GM21381 (cell line): ENCODE measurements around the gene RECQL5.
"Not testable (repeated sequence)": the region's sequence is repeated elsewhere in the genome, so short reads cannot be mapped to it uniquely, and the experiment has no call there.

Experiments used
- ATAC-seq: cut with Tn5 transposase; IDR thresholded peaks from one replicate; pipeline ENCODE4 v1.9.1; 2021; ENCODE audit warnings: mild to moderate bottlenecking, moderate library complexity; ENCODE audit not compliant: unreplicated experiment

The RECQL5 gene

GRCh38 chr17:75595920-75596313 lies 71.0 kb downstream of the RECQL5 start:
- no peak for ATAC-seq

GRCh38 chr17:75595284-75595919 lies 71.6 kb downstream of the RECQL5 start:
- ATAC-seq, result no peak

GRCh38 chr17:75594499-75595283 lies 72.3 kb downstream of the RECQL5 start:
- ATAC-seq, result no peak

GRCh38 chr17:75593430-75593829 lies 73.5 kb downstream of the RECQL5 start:
- not testable (repeated sequence) for ATAC-seq

GRCh38 chr17:75592348-75593020 lies 74.5 kb downstream of the RECQL5 start:
- ATAC-seq, result no peak

- no peak for ATAC-seq
These were observed 75.1 kb downstream of the RECQL5 start for GRCh38 chr17:75591722-75592302.

- no peak for ATAC-seq
These were observed 75.9 kb downstream of the RECQL5 start for GRCh38 chr17:75590849-75591721.

- no peak for ATAC-seq
These were observed 76.6 kb downstream of the RECQL5 start for GRCh38 chr17:75590314-75590761.

GRCh38 chr17:75589919-75590303 lies 77.0 kb downstream of the RECQL5 start:
- no peak for ATAC-seq

- ATAC-seq, result peak; percentile 64
These were observed 77.7 kb downstream of the RECQL5 start for GRCh38 chr17:75589012-75589918.

GRCh38 chr17:75588596-75589011 lies 78.3 kb downstream of the RECQL5 start:
- ATAC-seq, result peak; percentile 25

- ATAC-seq, result peak; percentile 23
These were observed 79.0 kb downstream of the RECQL5 start, which contains the start of gene MYO15B for GRCh38 chr17:75587675-75588595. Gene MYO15B, plus strand, starts transcription at chr17:75587800. Its CDS starts 258 bp downstream, at chr17:75588058.

- ATAC-seq, result no peak
These were observed 82.1 kb downstream of the RECQL5 start for GRCh38 chr17:75584849-75585175.

GRCh38 chr17:75583197-75583596 lies 83.8 kb downstream of the RECQL5 start:
- not testable (repeated sequence) for ATAC-seq

GRCh38 chr17:75581121-75581725 lies 85.7 kb downstream of the RECQL5 start:
- ATAC-seq, result not testable (repeated sequence)
